Neuronal stem cell (in vitro differentiated cells): Measurements from ENCODE around the gene CAPN9.

Source experiments
- DNase-seq: peaks from one replicate; pipeline ENCODE4 v3.0.0-alpha.2; 2013; ENCODE audit warnings: low spot score
- H2AFZ ChIP-seq: one replicate; pipeline ENCODE4 v1.6.1; 2013; ENCODE audit warnings: mild to moderate bottlenecking, low read length, inconsistent platforms
- H2AK5ac ChIP-seq: 2 replicates; pipeline ENCODE4 v1.6.1; 2013; ENCODE audit warnings: low read depth, mild to moderate bottlenecking, inconsistent platforms, low read length, moderate library complexity, mixed read lengths
- H2BK120ac ChIP-seq: 2 replicates; pipeline ENCODE4 v1.6.1; 2013; ENCODE audit warnings: low read depth, mild to moderate bottlenecking, inconsistent platforms, low read length, moderate library complexity, mixed read lengths
- H2BK12ac ChIP-seq: one replicate; pipeline ENCODE4 v1.6.1; 2013; ENCODE audit warnings: low read length, inconsistent platforms
- H2BK15ac ChIP-seq: 2 replicates; pipeline ENCODE4 v1.6.1; 2013; ENCODE audit warnings: mild to moderate bottlenecking, low read length, inconsistent platforms, mixed read lengths
- H2BK5ac ChIP-seq: one replicate; pipeline ENCODE4 v1.6.1; 2013; ENCODE audit warnings: inconsistent platforms, mild to moderate bottlenecking, low read length, moderate library complexity
- H3K14ac ChIP-seq: one replicate; pipeline ENCODE4 v1.6.1; 2013; ENCODE audit warnings: low read length, inconsistent platforms
- H3K18ac ChIP-seq: 2 replicates; pipeline ENCODE4 v1.6.1; 2013; ENCODE audit warnings: low read length, inconsistent platforms
- H3K23ac ChIP-seq: 2 replicates; pipeline ENCODE4 v1.6.1; 2013; ENCODE audit warnings: low read depth, mild to moderate bottlenecking, mixed read lengths, low read length, inconsistent platforms; ENCODE audit not compliant: poor library complexity
- H3K27ac ChIP-seq: replicated peaks from 3 replicates; pipeline ENCODE4 v1.5.1; 2013; ENCODE audit warnings: low read length, inconsistent platforms
- H3K27me3 ChIP-seq, 3 experiments: 2 replicates each; pipeline ENCODE4 v1.6.1; 2013; ENCODE audit warnings: low read length in 3 of 3, mild to moderate bottlenecking in 2 of 3, inconsistent platforms in 1 of 3, low read depth in 1 of 3, mixed read lengths in 1 of 3, moderate library complexity in 1 of 3; ENCODE audit not compliant: control insufficient read depth in 3 of 3, insufficient read depth in 3 of 3
- H3K36me3 ChIP-seq, 2 donors: replicated peaks in 1 of 2; 2 replicates each; pipeline ENCODE4 v1.6.1; 2013; ENCODE audit warnings: low read length in 2 of 2; ENCODE audit not compliant: control insufficient read depth in 2 of 2, insufficient read depth in 2 of 2
- H3K4ac ChIP-seq: 2 replicates; pipeline ENCODE4 v1.6.1; 2013; ENCODE audit warnings: inconsistent platforms, mild to moderate bottlenecking, low read length, moderate library complexity
- H3K4me1 ChIP-seq, 2 donors: 1 replicate in 1 of 2; 2 replicates in 1 of 2; pipeline ENCODE4 v1.6.1; 2013; ENCODE audit warnings: low read length in 2 of 2, low read depth in 1 of 2; ENCODE audit not compliant: control insufficient read depth in 2 of 2, insufficient read depth in 1 of 2
- H3K4me2 ChIP-seq: one replicate; pipeline ENCODE4 v1.6.1; 2013; ENCODE audit warnings: mild to moderate bottlenecking, low read length, inconsistent platforms; ENCODE audit not compliant: insufficient read depth, poor library complexity, severe bottlenecking
- H3K4me3 ChIP-seq, 2 donors: 2 replicates each; pipeline ENCODE4 v1.5.1; 2013; ENCODE audit warnings: low read length in 2 of 2, mild to moderate bottlenecking in 2 of 2, inconsistent platforms in 1 of 2, moderate library complexity in 1 of 2
- H3K79me1 ChIP-seq: one replicate; pipeline ENCODE4 v1.6.1; 2013; ENCODE audit warnings: low read depth, mild to moderate bottlenecking, inconsistent platforms, low read length, moderate library complexity
- H3K9ac ChIP-seq: one replicate; pipeline ENCODE4 v1.6.1; 2013; ENCODE audit warnings: mild to moderate bottlenecking, low read depth, low read length, inconsistent platforms; ENCODE audit not compliant: poor library complexity
- H3K9me3 ChIP-seq, 2 donors: replicated peaks in 1 of 2; 2 replicates each; pipeline versions ENCODE3 to v1.6.1; 2013; ENCODE audit warnings: low read length in 2 of 2, mild to moderate bottlenecking in 2 of 2, inconsistent platforms in 1 of 2, low read depth in 1 of 2, mixed read lengths in 1 of 2, moderate library complexity in 1 of 2; ENCODE audit not compliant: control insufficient read depth in 2 of 2, insufficient read depth in 1 of 2
- H4K8ac ChIP-seq: one replicate; pipeline ENCODE4 v1.6.1; 2013; ENCODE audit warnings: low read depth, mild to moderate bottlenecking, inconsistent platforms, low read length, moderate library complexity
- H4K91ac ChIP-seq: one replicate; pipeline ENCODE4 v1.6.1; 2013; ENCODE audit warnings: low read length, low read depth, mild to moderate bottlenecking, inconsistent platforms; ENCODE audit not compliant: poor library complexity
- WGBS, 2 donors: extraction: QIAGEN DNeasy Blood & Tissue Kit; methylation state at CpG; one replicate each; pipeline ENCODE4 v1.1.7; 2013; ENCODE audit warnings: missing lambda C conversion rate in 2 of 2, mixed read lengths in 1 of 2; ENCODE audit not compliant: insufficient read length in 2 of 2, insufficient replicate concordance in 1 of 2; ENCODE audit errors: extremely low coverage in 2 of 2; 5-methylcytosine and 5-hydroxymethylcytosine counted together

CAPN9 gene

GRCh38 chr1:230790026-230790425, 42.8 kb downstream of the CAPN9 start:
- Histone ChIP-seq H4K91ac (no peak overlapping the region), H3K27me3 (no peaks in the 10 kb centered on the region), H2BK15ac (no peak overlapping the region), H3K36me3 (no peaks in the 10 kb centered on the region), H2AK5ac (no peak overlapping the region), H2BK5ac (no peak overlapping the region), H2BK120ac (no peak overlapping the region), H3K23ac (no peak overlapping the region), H4K8ac (no peak overlapping the region), H3K4me3 (no peak overlapping the region), H3K18ac (no peak overlapping the region), H3K9ac (no peak overlapping the region), H3K9me3 (peaks cover 0 to 4% of the 10 kb centered on the region in 2 donors), H3K4ac (no peak overlapping the region), H3K27ac (no peak overlapping the region), H3K79me1 (no peaks in the 10 kb centered on the region), H3K4me2 (no peak overlapping the region), H3K14ac (no peak overlapping the region), H3K4me1 (peaks cover 6 to 26% of the 10 kb centered on the region in 2 donors), H2AFZ (no peak overlapping the region), H2BK12ac (no peak overlapping the region)
- WGBS, 2 donors = no CpG with 5 or more reads among the region's 5 CpGs
- DNase-seq = no peak

- H3K23ac ChIP-seq = no peak overlapping the region
- H2AK5ac ChIP-seq = no peak overlapping the region
- no CpG with 5 or more reads among the region's 5 CpGs for WGBS, 2 donors
- no peak overlapping the region for H3K14ac ChIP-seq
- no peak overlapping the region for H3K4me3 ChIP-seq
- H2BK120ac ChIP-seq = no peak overlapping the region
- no peak overlapping the region for H4K8ac ChIP-seq
- H3K4me2 ChIP-seq = no peak overlapping the region
- H3K79me1 ChIP-seq = no peaks in the 10 kb centered on the region
- no peak overlapping the region for H2BK15ac ChIP-seq
- H3K4ac ChIP-seq = no peak overlapping the region
- no peak overlapping the region for H4K91ac ChIP-seq
- no peak overlapping the region for H2AFZ ChIP-seq
- H3K9ac ChIP-seq = no peak overlapping the region
- no peak overlapping the region for H3K27ac ChIP-seq
- peaks cover 4 to 7% of the 10 kb centered on the region in 2 donors for H3K4me1 ChIP-seq
- no peak overlapping the region for H2BK12ac ChIP-seq
- DNase-seq = no peak
- no peaks in the 10 kb centered on the region for H3K27me3 ChIP-seq
- no peaks in the 10 kb centered on the region for H3K36me3 ChIP-seq
- no peak overlapping the region for H2BK5ac ChIP-seq
- H3K18ac ChIP-seq = no peak overlapping the region
- no peaks in the 10 kb centered on the region for H3K9me3 ChIP-seq
Measured at GRCh38 chr1:230791986-230792564, 44.9 kb downstream of the CAPN9 start.

- no peak overlapping the region for H2BK5ac ChIP-seq
- no peak overlapping the region for H4K91ac ChIP-seq
- no peak overlapping the region for H3K4me3 ChIP-seq
- no peak overlapping the region for H3K27ac ChIP-seq
- peak overlapping the region; percentile 32 for H3K18ac ChIP-seq
- H3K4me1 ChIP-seq = peaks cover 0 to 4% of the 10 kb centered on the region in 2 donors
- H2AK5ac ChIP-seq = peak overlapping the region; percentile 41
- no peak overlapping the region for H2BK12ac ChIP-seq
- no peak overlapping the region for H3K14ac ChIP-seq
- no peaks in the 10 kb centered on the region for H3K9me3 ChIP-seq
- H2BK15ac ChIP-seq = no peak overlapping the region
- no peak overlapping the region for H3K9ac ChIP-seq
- no CpG with 5 or more reads among the region's 13 CpGs for WGBS, 2 donors
- H3K27me3 ChIP-seq = no peaks in the 10 kb centered on the region
- H2AFZ ChIP-seq = no peak overlapping the region
- no peaks in the 10 kb centered on the region for H3K79me1 ChIP-seq
- no peak overlapping the region for H2BK120ac ChIP-seq
- H3K23ac ChIP-seq = no peak overlapping the region
- no peaks in the 10 kb centered on the region for H3K36me3 ChIP-seq
- no peak overlapping the region for H3K4me2 ChIP-seq
- DNase-seq = no peak
- H4K8ac ChIP-seq = no peak overlapping the region
- H3K4ac ChIP-seq = no peak overlapping the region
Measured at GRCh38 chr1:230792691-230793462, 45.7 kb downstream of the CAPN9 start.

- WGBS, 2 donors = no CpG with 5 or more reads among the region's 9 CpGs
- DNase-seq = no peak
- no peak overlapping the region for H2BK15ac ChIP-seq
Measured at GRCh38 chr1:230793463-230793745, 46.2 kb downstream of the CAPN9 start.

More at GRCh38 chr1:230793463-230793745, 46.2 kb downstream of the CAPN9 start:
- Histone ChIP-seq H3K9me3 (no peaks in the 10 kb centered on the region), H3K4me1 (peaks cover 0 to 4% of the 10 kb centered on the region in 2 donors), H2AFZ (no peak overlapping the region), H3K4me3 (no peak overlapping the region), H3K9ac (no peak overlapping the region), H3K79me1 (no peaks in the 10 kb centered on the region), H3K23ac (no peak overlapping the region), H3K27ac (no peak overlapping the region), H2BK12ac (no peak overlapping the region), H3K36me3 (no peaks in the 10 kb centered on the region), H2BK5ac (no peak overlapping the region), H3K14ac (no peak overlapping the region), H2AK5ac (peak overlapping the region; percentile 41), H3K4me2 (no peak overlapping the region), H3K4ac (no peak overlapping the region), H2BK120ac (no peak overlapping the region), H3K18ac (peak overlapping the region; percentile 32), H4K8ac (no peak overlapping the region), H4K91ac (no peak overlapping the region), H3K27me3 (no peaks in the 10 kb centered on the region)
